CD14-positive monocyte (primary cell): Measurements from ENCODE around the gene IMPA2. TPM values are rescaled to one million over a fixed set of nuclear protein-coding genes. Genes with fewer than 3 reads are reported as not detected.

ENCODE experiments used
- DNase-seq, 3 donors: peaks; one replicate each; pipeline ENCODE4 v3.0.0-alpha.2; 2011 to 2022
- H2AFZ ChIP-seq: 2 replicates; pipeline ENCODE4 v1.6.0; 2012; ENCODE audit warnings: mild to moderate bottlenecking, low read depth, low read length, inconsistent platforms; ENCODE audit not compliant: insufficient read depth, poor library complexity, severe bottlenecking
- H3K27ac ChIP-seq, 2 donors: 1 replicate in 1 of 2; 2 replicates in 1 of 2; pipeline ENCODE4 v1.5.1; 2012 to 2013; ENCODE audit warnings: low read length in 2 of 2, control low read depth in 1 of 2, inconsistent platforms in 1 of 2, low read depth in 1 of 2, mild to moderate bottlenecking in 1 of 2
- H3K27me3 ChIP-seq, 2 donors: one replicate each; pipeline versions ENCODE4 v1.6.0 to v1.6.1; 2011 to 2013; ENCODE audit warnings: low read length in 2 of 2; ENCODE audit not compliant: control insufficient read depth in 2 of 2, insufficient read depth in 2 of 2
- H3K36me3 ChIP-seq, 2 donors: replicated peaks in 1 of 2; 1 replicate in 1 of 2; 2 replicates in 1 of 2; pipeline versions ENCODE4 v1.5.1 to v1.6.1; 2012 to 2013; ENCODE audit warnings: low read length in 2 of 2, control low read depth in 1 of 2, inconsistent platforms in 1 of 2, mild to moderate bottlenecking in 1 of 2; ENCODE audit not compliant: insufficient read depth in 2 of 2, control insufficient read depth in 1 of 2
- H3K4me1 ChIP-seq, 2 donors: 1 replicate in 1 of 2; 2 replicates in 1 of 2; pipeline versions ENCODE4 v1.5.1 to v1.6.1; 2012 to 2013; ENCODE audit warnings: low read length in 2 of 2, control low read depth in 1 of 2, inconsistent platforms in 1 of 2, mild to moderate bottlenecking in 1 of 2, moderate library complexity in 1 of 2; ENCODE audit not compliant: insufficient read depth in 2 of 2, control insufficient read depth in 1 of 2
- H3K4me2 ChIP-seq: replicated peaks from 2 replicates; pipeline ENCODE3; 2012; ENCODE audit warnings: low read length, moderate library complexity, mild to moderate bottlenecking; ENCODE audit not compliant: poor library complexity, severe bottlenecking; ENCODE audit errors: extremely low read depth
- H3K4me3 ChIP-seq, 3 experiments: fragments of 200-600 bp in 1 of 3; sonication (generic) in 1 of 3; replicated peaks in 1 of 3; 1 replicate in 2 of 3; 2 replicates in 1 of 3; pipeline ENCODE4 v1.5.1; 2011 to 2013; ENCODE audit warnings: low read length in 3 of 3, mild to moderate bottlenecking in 3 of 3, control low read depth in 2 of 3, low read depth in 2 of 3, inconsistent platforms in 1 of 3, moderate library complexity in 1 of 3
- H3K79me2 ChIP-seq: 2 replicates; pipeline ENCODE4 v1.6.0; 2012; ENCODE audit warnings: mild to moderate bottlenecking, control low read depth, inconsistent platforms, low read length, moderate library complexity; ENCODE audit not compliant: insufficient read depth
- H3K9ac ChIP-seq: 2 replicates; pipeline ENCODE4 v1.6.0; 2017; ENCODE audit warnings: low read length, mild to moderate bottlenecking; ENCODE audit not compliant: insufficient read depth, poor library complexity, severe bottlenecking
- H3K9me3 ChIP-seq, 2 donors: replicated peaks in 1 of 2; 1 replicate in 1 of 2; 2 replicates in 1 of 2; pipeline versions ENCODE4 v1.5.1 to v1.6.1; 2012 to 2013; ENCODE audit warnings: low read length in 2 of 2, control low read depth in 1 of 2; ENCODE audit not compliant: control insufficient read depth in 1 of 2, insufficient read depth in 1 of 2
- H4K20me1 ChIP-seq: 2 replicates; pipeline ENCODE4 v1.6.0; 2012; ENCODE audit warnings: mild to moderate bottlenecking, low read length, control low read depth, moderate library complexity; ENCODE audit not compliant: insufficient read depth
- H3K27ac Mint-ChIP-seq, 7 donors: one replicate each; pipeline ENCODE4 v1.8.0; 2020; ENCODE audit warnings: mild to moderate bottlenecking in 7 of 7, mixed read lengths in 7 of 7, moderate library complexity in 6 of 7, inconsistent platforms in 2 of 7
- H3K27me3 Mint-ChIP-seq, 3 donors: one replicate each; pipeline ENCODE4 v1.8.0; 2021 to 2022; ENCODE audit warnings: low read depth in 3 of 3, mild to moderate bottlenecking in 3 of 3, mixed read lengths in 3 of 3, moderate library complexity in 3 of 3, inconsistent platforms in 1 of 3
- H3K36me3 Mint-ChIP-seq, 2 donors: one replicate each; pipeline ENCODE4 v1.8.0; 2020; ENCODE audit warnings: mixed read lengths in 2 of 2, inconsistent platforms in 1 of 2, mild to moderate bottlenecking in 1 of 2
- H3K4me1 Mint-ChIP-seq: one replicate; pipeline ENCODE4 v1.8.0; 2020; ENCODE audit warnings: mild to moderate bottlenecking, mixed read lengths
- H3K4me3 Mint-ChIP-seq, 2 donors: one replicate each; pipeline ENCODE4 v1.8.0; 2020; ENCODE audit warnings: mild to moderate bottlenecking in 2 of 2, mixed read lengths in 2 of 2, moderate library complexity in 1 of 2
- H3K9me3 Mint-ChIP-seq, 7 donors: one replicate each; pipeline ENCODE4 v1.8.0; 2020 to 2022; ENCODE audit warnings: mixed read lengths in 7 of 7, mild to moderate bottlenecking in 6 of 7, moderate library complexity in 6 of 7, inconsistent platforms in 2 of 7
- WGBS: methylation state at CpG from one replicate; pipeline ENCODE4 v1.1.5; 2013; ENCODE audit warnings: missing lambda C conversion rate; ENCODE audit not compliant: insufficient coverage; 5-methylcytosine and 5-hydroxymethylcytosine counted together
- intact Hi-C, 2 donors: fragments of 100-400 bp; cut with micrococcal nuclease; formaldehyde crosslinking; loops; one replicate each; pipeline versions ENCODE4 v1.15.0 to v1.15.1; 2023
- polyA minus RNA-seq: library from RNA; depleted of rRNA, polyadenylated mRNA; stranded (reverse); fragments of >200 nt; gene quantifications from 2 replicates; pipeline ENCODE4 v1.2.3, GENCODE V29; 2012
- polyA plus RNA-seq, 3 donors: library from polyadenylated mRNA; depleted of rRNA in 1 of 3; unstranded in 2 of 3; stranded (reverse) in 1 of 3; fragments of 300-500 nt in 2 of 3; fragments of >200 nt in 1 of 3; fragmentation: Illumina TruSeq in 2 of 3; gene quantifications; 1 replicate in 2 of 3; 2 replicates in 1 of 3; pipeline ENCODE4 v1.2.3, GENCODE V29; 2012 to 2021
- total RNA-seq, 12 experiments: library from RNA in 1 of 12; stranded (reverse) in 1 of 12; fragments of 120-200 nt in 1 of 12; gene quantifications; one replicate each; pipeline ENCODE4 v1.2.4 and lab custom pipeline; 2013 to 2026; ENCODE audit warnings: mixed read lengths in 6 of 12, inconsistent platforms in 1 of 12
- TF ChIP-seq, protein P1 (sequence below): fragments of 200-600 bp; IDR thresholded peaks from one replicate; pipeline ENCODE4 v1.8.0; 2022; ENCODE audit warnings: antibody characterized with exemption, mild to moderate bottlenecking

Gene IMPA2
- 82.1 TPM for total RNA-seq (2013)
- polyA plus RNA-seq (100 to 1,000 TPM in 2 of 3 donors, 10 to 100 TPM in 1; 97.4 to 186 (median 145) TPM), polyA minus RNA-seq (59.3 and 69.6 TPM in 2 replicates), total RNA-seq (lab: John Stamatoyannopoulos, UW) (1.5 to 36.4 (median 27.2) reads per million in 11 experiments)

DNA sequence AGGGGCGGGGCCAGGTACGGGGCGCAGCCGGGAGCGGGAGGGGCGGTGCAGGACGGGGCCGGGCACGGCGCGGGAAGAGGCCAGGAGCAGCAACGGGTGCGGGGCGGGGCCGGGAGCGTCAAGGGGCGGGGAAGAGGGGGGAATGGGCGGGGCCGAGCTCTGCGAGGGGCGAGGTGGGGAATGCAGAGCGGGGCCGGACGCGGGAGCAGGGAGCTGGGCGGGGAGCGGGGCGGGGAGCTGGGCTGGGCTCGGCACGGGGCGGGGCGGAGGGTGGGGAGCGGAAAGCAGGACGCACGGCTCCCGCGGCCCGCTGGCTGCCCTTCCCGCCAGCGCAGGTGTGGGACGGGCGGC lies at the start of gene IMPA2:
IMPA2 (plus strand) TSS at position 316 of the 351 bp plus-strand sequence. CDS start 163 bp downstream, outside the sequence.
- 0% methylated on average over 34 of the region's 42 CpGs for WGBS

DNA sequence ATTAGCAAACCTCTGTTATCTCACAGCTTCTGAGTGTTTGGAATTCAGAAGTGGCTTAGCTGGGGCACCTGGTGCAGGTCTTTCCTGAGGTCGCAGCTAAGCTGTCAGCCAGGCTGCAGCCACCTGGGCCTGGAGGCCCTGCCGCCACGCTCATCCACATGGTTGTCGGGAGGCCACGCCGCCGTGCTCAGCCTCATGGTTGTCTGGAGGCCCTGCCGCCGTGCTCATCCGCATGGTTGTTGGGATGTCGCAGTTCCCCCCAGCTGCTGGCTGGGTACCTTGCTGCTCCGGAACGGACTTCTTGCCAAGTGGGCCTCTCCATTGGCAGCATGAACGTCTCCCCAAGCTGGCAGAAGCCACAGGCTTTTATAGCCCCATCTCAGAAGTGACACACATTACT lies 48.9 kb upstream of the IMPA2 start:
- no peaks in the 10 kb centered on the region for H3K27me3 ChIP-seq
- H3K27ac Mint-ChIP-seq = peak overlapping the region in 1 of 7 donors; percentile 30
- peaks cover 13% of the 10 kb centered on the region for H3K4me1 Mint-ChIP-seq
- H3K27me3 Mint-ChIP-seq = peaks cover 0 to 2% (median 2%) of the 10 kb centered on the region in 3 donors
- H3K4me2 ChIP-seq = no peak overlapping the region
- H3K4me3 Mint-ChIP-seq = no peak overlapping the region
- no peak for DNase-seq
- H3K9me3 ChIP-seq = no peaks in the 10 kb centered on the region
- H3K9ac ChIP-seq = no peak overlapping the region
- peaks cover 5 to 8% of the 10 kb centered on the region in 2 donors for H3K4me1 ChIP-seq
- H3K36me3 Mint-ChIP-seq = no peaks in the 10 kb centered on the region
- H4K20me1 ChIP-seq = no peaks in the 10 kb centered on the region
- H3K9me3 Mint-ChIP-seq = no peaks in the 10 kb centered on the region
- H3K36me3 ChIP-seq = no peaks in the 10 kb centered on the region
- intact Hi-C loops = no loop called here
- no peak overlapping the region for H3K27ac ChIP-seq
- 96% methylated on average over 13 of the region's 14 CpGs for WGBS
- no peaks in the 10 kb centered on the region for H3K79me2 ChIP-seq
- no peak overlapping the region for H2AFZ ChIP-seq
- TF ChIP-seq, protein P1, sequence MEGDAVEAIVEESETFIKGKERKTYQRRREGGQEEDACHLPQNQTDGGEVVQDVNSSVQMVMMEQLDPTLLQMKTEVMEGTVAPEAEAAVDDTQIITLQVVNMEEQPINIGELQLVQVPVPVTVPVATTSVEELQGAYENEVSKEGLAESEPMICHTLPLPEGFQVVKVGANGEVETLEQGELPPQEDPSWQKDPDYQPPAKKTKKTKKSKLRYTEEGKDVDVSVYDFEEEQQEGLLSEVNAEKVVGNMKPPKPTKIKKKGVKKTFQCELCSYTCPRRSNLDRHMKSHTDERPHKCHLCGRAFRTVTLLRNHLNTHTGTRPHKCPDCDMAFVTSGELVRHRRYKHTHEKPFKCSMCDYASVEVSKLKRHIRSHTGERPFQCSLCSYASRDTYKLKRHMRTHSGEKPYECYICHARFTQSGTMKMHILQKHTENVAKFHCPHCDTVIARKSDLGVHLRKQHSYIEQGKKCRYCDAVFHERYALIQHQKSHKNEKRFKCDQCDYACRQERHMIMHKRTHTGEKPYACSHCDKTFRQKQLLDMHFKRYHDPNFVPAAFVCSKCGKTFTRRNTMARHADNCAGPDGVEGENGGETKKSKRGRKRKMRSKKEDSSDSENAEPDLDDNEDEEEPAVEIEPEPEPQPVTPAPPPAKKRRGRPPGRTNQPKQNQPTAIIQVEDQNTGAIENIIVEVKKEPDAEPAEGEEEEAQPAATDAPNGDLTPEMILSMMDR = no peak
- no peak overlapping the region for H3K4me3 ChIP-seq

More for the DNA sequence above, at the start of gene IMPA2:
- H3K9me3 ChIP-seq = no peaks in the 10 kb centered on the region
- Mint-ChIP-seq H3K9me3 (peaks cover 0 to 2% (median 0%) of the 10 kb centered on the region in 7 donors), H3K4me3 (peak within 1 kb of the TSS; percentile 93 to 96), H3K27me3 (no peaks in the 10 kb centered on the region), H3K36me3 (no peaks in the 10 kb centered on the region), H3K27ac (peak within 1 kb of the TSS; percentile 89 to 97 (median 95)), H3K4me1 (peaks cover 62% of the 10 kb centered on the region)
- peak within 1 kb of the TSS; percentile 60 to 90 (median 64) for H3K4me3 ChIP-seq
- intact Hi-C loops = loop anchor here (5.0 to 10.0 kb wide), 4 partner anchors 34 to 396 kb away; partner anchors contain the start of genes AFG3L2 (in 2 of the 2) and CHMP1B (in 1 of the 2)
- no peak for DNase-seq
- peaks cover 53 to 63% of the 10 kb centered on the region in 2 donors for H3K4me1 ChIP-seq
- H3K9ac ChIP-seq = peak within 1 kb of the TSS; percentile 72
- no peaks in the 10 kb centered on the region for H3K27me3 ChIP-seq
- H2AFZ ChIP-seq = peak within 1 kb of the TSS; percentile 86
- TF ChIP-seq, protein P1 = no peak
- no peaks in the 10 kb centered on the region for H3K36me3 ChIP-seq
- H3K27ac ChIP-seq = peak within 1 kb of the TSS; percentile 83 to 85
- H3K79me2 ChIP-seq = peaks cover 44% of the 10 kb centered on the region
- peaks cover 12% of the 10 kb centered on the region for H4K20me1 ChIP-seq
- H3K4me2 ChIP-seq = peak within 1 kb of the TSS; percentile 85
